HG03432 (cell line): Measurements from ENCODE around the gene LGALS14.
A peak's percentile ranks its signal among the peaks of the same experiment; 100 is the strongest.
"Not testable (repeated sequence)": the region's sequence is repeated elsewhere in the genome, so short reads cannot be mapped to it uniquely, and the experiment has no call there.

Experiments
- ATAC-seq: cut with Tn5 transposase; IDR thresholded peaks from one replicate; pipeline ENCODE4 v1.9.1; 2021; ENCODE audit warnings: mild to moderate bottlenecking, moderate library complexity; ENCODE audit not compliant: unreplicated experiment

Gene LGALS14

GRCh38 chr19:39695759-39696158 lies 8.5 kb upstream of the LGALS14 start:
- no peak for ATAC-seq

GRCh38 chr19:39696387-39696786 lies 7.9 kb upstream of the LGALS14 start:
- ATAC-seq: no peak

- ATAC-seq: no peak
Observed at GRCh38 chr19:39698535-39698934, 5.7 kb upstream of the LGALS14 start.

- peak; percentile 55 for ATAC-seq
Observed at GRCh38 chr19:39701291-39701690, 3.0 kb upstream of the LGALS14 start.

- no peak for ATAC-seq
Observed at GRCh38 chr19:39705578-39706188, 1.4 kb downstream of the LGALS14 start.

GRCh38 chr19:39708594-39708993 lies 4.3 kb downstream of the LGALS14 start:
- no peak for ATAC-seq

- ATAC-seq: no peak
Observed at GRCh38 chr19:39709026-39709872, 5.0 kb downstream of the LGALS14 start.

GRCh38 chr19:39710333-39710890 lies 6.1 kb downstream of the LGALS14 start:
- ATAC-seq: no peak

- not testable (repeated sequence) for ATAC-seq
Observed at GRCh38 chr19:39720144-39720543, 15.9 kb downstream of the LGALS14 start.

GRCh38 chr19:39725995-39726394 lies 21.7 kb downstream of the LGALS14 start:
- ATAC-seq: no peak

GRCh38 chr19:39727070-39727800 lies 23.0 kb downstream of the LGALS14 start:
- no peak for ATAC-seq

- no peak for ATAC-seq
Observed at GRCh38 chr19:39728040-39728439, 23.8 kb downstream of the LGALS14 start.

GRCh38 chr19:39729594-39729993 lies 25.3 kb downstream of the LGALS14 start:
- no peak for ATAC-seq

- no peak for ATAC-seq
Observed at GRCh38 chr19:39731685-39732084, 27.4 kb downstream of the LGALS14 start.

GRCh38 chr19:39733841-39734240 lies 29.6 kb downstream of the LGALS14 start:
- no peak for ATAC-seq

GRCh38 chr19:39735688-39736087 lies 31.4 kb downstream of the LGALS14 start:
- ATAC-seq: no peak

GRCh38 chr19:39736088-39736487 lies 31.8 kb downstream of the LGALS14 start:
- no peak for ATAC-seq

GRCh38 chr19:39737351-39737750 lies 33.1 kb downstream of the LGALS14 start:
- no peak for ATAC-seq

- no peak for ATAC-seq
Observed at GRCh38 chr19:39737891-39738290, 33.6 kb downstream of the LGALS14 start, which contains the start of gene CLC. TSS of gene CLC (minus strand) at chr19:39738029. CDS start at chr19:39737952, 77 bp downstream.

GRCh38 chr19:39738814-39739213 lies 34.5 kb downstream of the LGALS14 start:
- ATAC-seq: no peak

- no peak for ATAC-seq
Observed at GRCh38 chr19:39740395-39740794, 36.1 kb downstream of the LGALS14 start.
